GM12878 (cell line): ENCODE data around the gene HLA-DPB1. TPM values are rescaled to one million over a fixed set of nuclear protein-coding genes. Genes with fewer than 3 reads are reported as not detected.

Experiments used
- CHD1 ChIP-seq: IDR thresholded peaks from 2 replicates; pipeline ENCODE4 v1.6.1; 2012; ENCODE audit warnings: low read depth, low read length, improper control_type of control experiment
- DPF2 ChIP-seq: fragments of 450-650 bp; IDR thresholded peaks from 2 replicates; pipeline ENCODE4 v1.6.1; 2017; ENCODE audit warnings: mild to moderate bottlenecking
- HDAC6 ChIP-seq: fragments of 200-600 bp; sonication (generic); IDR thresholded peaks from one replicate; pipeline ENCODE4 v1.8.0; 2017; ENCODE audit warnings: antibody characterized with exemption; ENCODE audit not compliant: unreplicated experiment
- JUND ChIP-seq: IDR thresholded peaks from 2 replicates; pipeline ENCODE4 v1.6.1; 2012; ENCODE audit warnings: low read depth, mild to moderate bottlenecking, low read length, improper control_type of control experiment, moderate library complexity
- PAX5 ChIP-seq: IDR thresholded peaks from 2 replicates; pipeline ENCODE4 v1.6.1; 2011; ENCODE audit warnings: low read depth, low read length, borderline replicate concordance
- RB1 ChIP-seq: fragments of 450-650 bp; formaldehyde crosslinking; IDR thresholded peaks from 2 replicates; pipeline ENCODE4 v1.6.1; 2017; ENCODE audit warnings: mild to moderate bottlenecking, borderline replicate concordance
- RFX5 ChIP-seq: IDR thresholded peaks from 2 replicates; pipeline ENCODE4 v1.6.1; 2011; ENCODE audit warnings: low read depth, low read length, improper control_type of control experiment
- polyA plus RNA-seq, 11 experiments: library from polyadenylated mRNA; depleted of rRNA in 4 of 11; unstranded in 6 of 11; stranded (reverse) in 5 of 11; fragments of >200 nt; fragmentation: Nextera tagmentation in 4 of 11; fragmentation: Illumina TruSeq in 1 of 11; extraction: Ambion mirVana in 4 of 11; extraction: Trizol in 1 of 11; gene quantifications; 1 replicate in 1 of 11; 2 replicates in 10 of 11; pipeline versions ENCODE4 v1.2.1 to v1.2.3, GENCODE V29; 2011 to 2016; ENCODE audit warnings: inconsistent platforms in 2 of 11, missing spikeins in 2 of 11, low read depth in 1 of 11
- total RNA-seq, 4 experiments: library from RNA; depleted of rRNA in 3 of 4; stranded (reverse); fragments of >200 nt in 3 of 4; fragmentation: Illumina TruSeq in 1 of 4; extraction: Trizol in 1 of 4; gene quantifications; 2 replicates each; pipeline versions ENCODE4 v1.2.1 to v1.2.3, GENCODE V29; 2013 to 2021
- TF ChIP-seq, protein P1 (sequence below): fragments of 450-650 bp; IDR thresholded peaks from 2 replicates; pipeline ENCODE4 v1.6.1; 2017; ENCODE audit warnings: mild to moderate bottlenecking, moderate library complexity
- TF ChIP-seq, protein P2 (sequence below): fragments of 450-650 bp; IDR thresholded peaks from 2 replicates; pipeline ENCODE4 v1.6.1; 2017; ENCODE audit warnings: low read depth, mild to moderate bottlenecking, moderate library complexity
- TF ChIP-seq, protein P3 (sequence below): IDR thresholded peaks from 2 replicates; pipeline ENCODE4 v1.6.1; 2012; ENCODE audit warnings: low read length, inconsistent platforms
- TF ChIP-seq, protein P4 (sequence below): fragments of 450-650 bp; IDR thresholded peaks from 2 replicates; pipeline ENCODE4 v1.6.1; 2017; ENCODE audit warnings: mild to moderate bottlenecking, moderate library complexity
- TF ChIP-seq, protein P5 (sequence below): fragments of 450-650 bp; IDR thresholded peaks from 2 replicates; pipeline ENCODE4 v1.6.1; 2016; ENCODE audit warnings: mild to moderate bottlenecking

The HLA-DPB1 gene
- total and polyA plus RNA-seq, 10 of the 15 experiments (the other 5 are each of a cell fraction or from before 2014, with no cell fraction given) = 101 to 675 (median 352) TPM

DNA sequence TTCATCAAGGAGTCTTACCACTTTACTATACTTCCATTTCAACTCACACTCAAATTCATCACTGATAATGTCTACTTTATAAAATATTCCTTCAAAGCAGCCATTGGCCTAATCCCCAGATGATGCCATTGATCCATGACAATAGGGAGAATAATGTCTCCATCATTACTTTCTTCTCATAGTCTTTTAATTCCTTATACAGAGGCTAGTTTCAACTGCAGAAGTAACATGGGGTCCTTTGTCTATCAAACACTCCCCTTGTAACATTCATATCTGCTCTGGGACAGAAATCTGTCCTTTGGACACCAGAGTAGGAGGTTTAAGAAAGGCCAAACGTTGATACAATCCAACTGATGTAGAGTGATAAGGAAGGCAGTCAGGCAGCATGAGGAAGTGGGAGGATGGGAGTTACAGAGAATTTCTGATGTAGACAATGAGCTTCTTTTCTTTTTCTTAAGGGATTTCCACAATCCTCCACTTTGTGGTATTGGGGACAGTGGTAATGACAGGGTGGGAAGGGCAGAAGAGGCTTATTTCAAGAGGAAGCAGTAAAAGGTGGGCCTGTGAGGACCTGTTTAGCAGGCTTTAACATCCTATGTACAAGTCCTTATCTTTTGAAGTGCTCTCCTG, 47.5 kb upstream of the HLA-DPB1 start (continued):
- TF ChIP-seq, protein P1, sequence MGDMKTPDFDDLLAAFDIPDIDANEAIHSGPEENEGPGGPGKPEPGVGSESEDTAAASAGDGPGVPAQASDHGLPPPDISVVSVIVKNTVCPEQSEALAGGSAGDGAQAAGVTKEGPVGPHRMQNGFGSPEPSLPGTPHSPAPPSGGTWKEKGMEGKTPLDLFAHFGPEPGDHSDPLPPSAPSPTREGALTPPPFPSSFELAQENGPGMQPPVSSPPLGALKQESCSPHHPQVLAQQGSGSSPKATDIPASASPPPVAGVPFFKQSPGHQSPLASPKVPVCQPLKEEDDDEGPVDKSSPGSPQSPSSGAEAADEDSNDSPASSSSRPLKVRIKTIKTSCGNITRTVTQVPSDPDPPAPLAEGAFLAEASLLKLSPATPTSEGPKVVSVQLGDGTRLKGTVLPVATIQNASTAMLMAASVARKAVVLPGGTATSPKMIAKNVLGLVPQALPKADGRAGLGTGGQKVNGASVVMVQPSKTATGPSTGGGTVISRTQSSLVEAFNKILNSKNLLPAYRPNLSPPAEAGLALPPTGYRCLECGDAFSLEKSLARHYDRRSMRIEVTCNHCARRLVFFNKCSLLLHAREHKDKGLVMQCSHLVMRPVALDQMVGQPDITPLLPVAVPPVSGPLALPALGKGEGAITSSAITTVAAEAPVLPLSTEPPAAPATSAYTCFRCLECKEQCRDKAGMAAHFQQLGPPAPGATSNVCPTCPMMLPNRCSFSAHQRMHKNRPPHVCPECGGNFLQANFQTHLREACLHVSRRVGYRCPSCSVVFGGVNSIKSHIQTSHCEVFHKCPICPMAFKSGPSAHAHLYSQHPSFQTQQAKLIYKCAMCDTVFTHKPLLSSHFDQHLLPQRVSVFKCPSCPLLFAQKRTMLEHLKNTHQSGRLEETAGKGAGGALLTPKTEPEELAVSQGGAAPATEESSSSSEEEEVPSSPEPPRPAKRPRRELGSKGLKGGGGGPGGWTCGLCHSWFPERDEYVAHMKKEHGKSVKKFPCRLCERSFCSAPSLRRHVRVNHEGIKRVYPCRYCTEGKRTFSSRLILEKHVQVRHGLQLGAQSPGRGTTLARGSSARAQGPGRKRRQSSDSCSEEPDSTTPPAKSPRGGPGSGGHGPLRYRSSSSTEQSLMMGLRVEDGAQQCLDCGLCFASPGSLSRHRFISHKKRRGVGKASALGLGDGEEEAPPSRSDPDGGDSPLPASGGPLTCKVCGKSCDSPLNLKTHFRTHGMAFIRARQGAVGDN = peak; percentile 23; the same call in 1 of the 2 replicates
- 0 out of 2 replicates have a peak, but pooled peaks have one; percentile 72 for TF ChIP-seq CHD1
- TF ChIP-seq DPF2 = no peak
- TF ChIP-seq RFX5 = no peak
- TF ChIP-seq HDAC6 = no peak
- TF ChIP-seq, protein P2, sequence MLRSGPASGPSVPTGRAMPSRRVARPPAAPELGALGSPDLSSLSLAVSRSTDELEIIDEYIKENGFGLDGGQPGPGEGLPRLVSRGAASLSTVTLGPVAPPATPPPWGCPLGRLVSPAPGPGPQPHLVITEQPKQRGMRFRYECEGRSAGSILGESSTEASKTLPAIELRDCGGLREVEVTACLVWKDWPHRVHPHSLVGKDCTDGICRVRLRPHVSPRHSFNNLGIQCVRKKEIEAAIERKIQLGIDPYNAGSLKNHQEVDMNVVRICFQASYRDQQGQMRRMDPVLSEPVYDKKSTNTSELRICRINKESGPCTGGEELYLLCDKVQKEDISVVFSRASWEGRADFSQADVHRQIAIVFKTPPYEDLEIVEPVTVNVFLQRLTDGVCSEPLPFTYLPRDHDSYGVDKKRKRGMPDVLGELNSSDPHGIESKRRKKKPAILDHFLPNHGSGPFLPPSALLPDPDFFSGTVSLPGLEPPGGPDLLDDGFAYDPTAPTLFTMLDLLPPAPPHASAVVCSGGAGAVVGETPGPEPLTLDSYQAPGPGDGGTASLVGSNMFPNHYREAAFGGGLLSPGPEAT = peak; percentile 46; the same call in 1 of the 2 replicates
- TF ChIP-seq, protein P3, sequence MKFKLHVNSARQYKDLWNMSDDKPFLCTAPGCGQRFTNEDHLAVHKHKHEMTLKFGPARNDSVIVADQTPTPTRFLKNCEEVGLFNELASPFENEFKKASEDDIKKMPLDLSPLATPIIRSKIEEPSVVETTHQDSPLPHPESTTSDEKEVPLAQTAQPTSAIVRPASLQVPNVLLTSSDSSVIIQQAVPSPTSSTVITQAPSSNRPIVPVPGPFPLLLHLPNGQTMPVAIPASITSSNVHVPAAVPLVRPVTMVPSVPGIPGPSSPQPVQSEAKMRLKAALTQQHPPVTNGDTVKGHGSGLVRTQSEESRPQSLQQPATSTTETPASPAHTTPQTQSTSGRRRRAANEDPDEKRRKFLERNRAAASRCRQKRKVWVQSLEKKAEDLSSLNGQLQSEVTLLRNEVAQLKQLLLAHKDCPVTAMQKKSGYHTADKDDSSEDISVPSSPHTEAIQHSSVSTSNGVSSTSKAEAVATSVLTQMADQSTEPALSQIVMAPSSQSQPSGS = peak; percentile 24
- 0 out of 2 replicates have a peak, but pooled peaks have one; percentile 12 for TF ChIP-seq RB1
- TF ChIP-seq, protein P4, sequence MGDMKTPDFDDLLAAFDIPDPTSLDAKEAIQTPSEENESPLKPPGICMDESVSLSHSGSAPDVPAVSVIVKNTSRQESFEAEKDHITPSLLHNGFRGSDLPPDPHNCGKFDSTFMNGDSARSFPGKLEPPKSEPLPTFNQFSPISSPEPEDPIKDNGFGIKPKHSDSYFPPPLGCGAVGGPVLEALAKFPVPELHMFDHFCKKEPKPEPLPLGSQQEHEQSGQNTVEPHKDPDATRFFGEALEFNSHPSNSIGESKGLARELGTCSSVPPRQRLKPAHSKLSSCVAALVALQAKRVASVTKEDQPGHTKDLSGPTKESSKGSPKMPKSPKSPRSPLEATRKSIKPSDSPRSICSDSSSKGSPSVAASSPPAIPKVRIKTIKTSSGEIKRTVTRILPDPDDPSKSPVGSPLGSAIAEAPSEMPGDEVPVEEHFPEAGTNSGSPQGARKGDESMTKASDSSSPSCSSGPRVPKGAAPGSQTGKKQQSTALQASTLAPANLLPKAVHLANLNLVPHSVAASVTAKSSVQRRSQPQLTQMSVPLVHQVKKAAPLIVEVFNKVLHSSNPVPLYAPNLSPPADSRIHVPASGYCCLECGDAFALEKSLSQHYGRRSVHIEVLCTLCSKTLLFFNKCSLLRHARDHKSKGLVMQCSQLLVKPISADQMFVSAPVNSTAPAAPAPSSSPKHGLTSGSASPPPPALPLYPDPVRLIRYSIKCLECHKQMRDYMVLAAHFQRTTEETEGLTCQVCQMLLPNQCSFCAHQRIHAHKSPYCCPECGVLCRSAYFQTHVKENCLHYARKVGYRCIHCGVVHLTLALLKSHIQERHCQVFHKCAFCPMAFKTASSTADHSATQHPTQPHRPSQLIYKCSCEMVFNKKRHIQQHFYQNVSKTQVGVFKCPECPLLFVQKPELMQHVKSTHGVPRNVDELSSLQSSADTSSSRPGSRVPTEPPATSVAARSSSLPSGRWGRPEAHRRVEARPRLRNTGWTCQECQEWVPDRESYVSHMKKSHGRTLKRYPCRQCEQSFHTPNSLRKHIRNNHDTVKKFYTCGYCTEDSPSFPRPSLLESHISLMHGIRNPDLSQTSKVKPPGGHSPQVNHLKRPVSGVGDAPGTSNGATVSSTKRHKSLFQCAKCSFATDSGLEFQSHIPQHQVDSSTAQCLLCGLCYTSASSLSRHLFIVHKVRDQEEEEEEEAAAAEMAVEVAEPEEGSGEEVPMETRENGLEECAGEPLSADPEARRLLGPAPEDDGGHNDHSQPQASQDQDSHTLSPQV = 0 out of 2 replicates have a peak, but pooled peaks have one; percentile 24
- TF ChIP-seq, protein P5, sequence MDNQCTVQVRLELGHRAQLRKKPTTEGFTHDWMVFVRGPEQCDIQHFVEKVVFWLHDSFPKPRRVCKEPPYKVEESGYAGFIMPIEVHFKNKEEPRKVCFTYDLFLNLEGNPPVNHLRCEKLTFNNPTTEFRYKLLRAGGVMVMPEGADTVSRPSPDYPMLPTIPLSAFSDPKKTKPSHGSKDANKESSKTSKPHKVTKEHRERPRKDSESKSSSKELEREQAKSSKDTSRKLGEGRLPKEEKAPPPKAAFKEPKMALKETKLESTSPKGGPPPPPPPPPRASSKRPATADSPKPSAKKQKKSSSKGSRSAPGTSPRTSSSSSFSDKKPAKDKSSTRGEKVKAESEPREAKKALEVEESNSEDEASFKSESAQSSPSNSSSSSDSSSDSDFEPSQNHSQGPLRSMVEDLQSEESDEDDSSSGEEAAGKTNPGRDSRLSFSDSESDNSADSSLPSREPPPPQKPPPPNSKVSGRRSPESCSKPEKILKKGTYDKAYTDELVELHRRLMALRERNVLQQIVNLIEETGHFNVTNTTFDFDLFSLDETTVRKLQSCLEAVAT = 0 out of 2 replicates have a peak, but pooled peaks have one; percentile 8
- no peak for TF ChIP-seq JUND
- no peak for TF ChIP-seq PAX5
